Measurements from ENCODE around the gene NSMF.

Gene NSMF

GRCh38 chr9:137494550-137495351, 35.6 kb upstream of the NSMF start:
- peak overlapping the region; percentile 26 for H3K27ac Mint-ChIP-seq
- no peak overlapping the region for H3K4me3 Mint-ChIP-seq
- no peaks in the 10 kb centered on the region for H3K9me3 Mint-ChIP-seq
- peaks cover 3% of the 10 kb centered on the region for H3K4me1 Mint-ChIP-seq
- H3K27me3 Mint-ChIP-seq, result no peaks in the 10 kb centered on the region
- no peaks in the 10 kb centered on the region for H3K36me3 Mint-ChIP-seq

DNA sequence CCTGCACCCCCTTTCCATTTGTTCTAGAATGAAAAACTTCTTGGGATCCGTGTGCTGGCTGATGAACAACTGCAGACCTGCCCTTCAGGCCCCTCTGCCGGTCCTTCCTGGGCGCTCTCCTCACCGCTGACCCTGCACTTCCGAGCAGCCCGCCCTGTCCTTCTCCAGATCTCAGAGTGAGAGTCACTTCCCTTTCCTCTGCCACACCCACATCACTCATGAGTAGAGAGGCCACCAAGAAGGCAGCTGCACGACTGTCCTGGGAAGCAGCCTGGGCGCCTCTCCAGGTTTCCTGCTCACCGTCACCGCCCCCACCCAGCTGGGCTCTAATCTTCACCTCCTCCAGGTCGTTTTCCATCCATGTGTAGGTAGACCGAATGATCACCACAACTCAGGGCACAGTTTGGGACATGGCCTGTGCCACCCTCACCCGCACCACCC, 35.0 kb upstream of the NSMF start:
- Mint-ChIP-seq H3K27ac (no peak overlapping the region), H3K4me3 (no peak overlapping the region), H3K27me3 (no peaks in the 10 kb centered on the region), H3K9me3 (no peaks in the 10 kb centered on the region), H3K36me3 (no peaks in the 10 kb centered on the region), H3K4me1 (peaks cover 3% of the 10 kb centered on the region)

GRCh38 chr9:137493364-137494103, 34.4 kb upstream of the NSMF start:
- no peaks in the 10 kb centered on the region for H3K9me3 Mint-ChIP-seq
- H3K4me1 Mint-ChIP-seq, result peaks cover 3% of the 10 kb centered on the region
- no peak overlapping the region for H3K27ac Mint-ChIP-seq
- H3K36me3 Mint-ChIP-seq, result no peaks in the 10 kb centered on the region
- H3K27me3 Mint-ChIP-seq, result no peaks in the 10 kb centered on the region
- no peak overlapping the region for H3K4me3 Mint-ChIP-seq

DNA sequence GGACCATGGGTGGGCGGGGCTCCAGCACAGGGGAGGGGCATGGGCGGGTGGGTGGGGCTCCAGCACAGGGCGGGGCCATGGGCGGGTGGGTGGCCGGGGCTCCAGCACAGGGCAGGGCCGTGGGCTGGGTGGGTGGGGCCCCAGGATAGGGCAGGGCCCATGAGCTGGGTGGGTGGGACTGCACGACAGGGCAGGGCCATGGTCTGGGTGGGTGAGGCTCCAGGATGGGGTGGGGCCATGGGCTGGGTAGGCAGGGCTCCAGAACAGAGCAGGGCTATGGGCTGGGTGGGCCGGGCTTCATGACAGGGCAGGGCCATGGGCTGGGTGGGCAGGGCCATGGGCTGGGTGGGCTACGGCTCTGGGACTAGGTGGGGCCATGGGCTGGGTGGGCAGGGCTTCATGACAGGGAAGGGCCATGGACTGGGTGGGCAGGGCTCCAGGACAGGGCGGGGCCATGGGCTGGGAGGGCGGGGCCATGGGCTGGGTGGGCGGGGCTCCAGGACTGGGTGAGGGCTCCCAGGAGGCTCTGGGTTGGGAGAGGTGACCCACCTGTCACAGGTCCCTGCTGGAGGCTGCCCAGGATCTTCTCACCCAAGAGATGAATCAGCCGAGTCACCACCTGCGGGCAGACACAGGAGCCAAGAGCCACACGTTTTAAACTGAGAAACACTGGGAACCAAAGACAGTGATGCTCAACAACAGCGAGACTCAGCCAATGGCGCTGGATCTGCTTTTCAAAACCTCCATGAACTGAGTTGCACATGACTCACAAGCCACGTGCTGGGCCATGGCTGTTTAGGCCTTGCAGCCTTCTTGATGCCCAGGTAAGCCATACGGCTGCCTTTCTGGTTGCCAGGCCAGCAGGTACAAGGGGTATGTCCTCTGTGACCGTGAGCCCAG, 33.6 kb upstream of the NSMF start:
- no peaks in the 10 kb centered on the region for H3K36me3 Mint-ChIP-seq
- no peak overlapping the region for H3K4me3 Mint-ChIP-seq
- no peak overlapping the region for H3K27ac Mint-ChIP-seq
- no peaks in the 10 kb centered on the region for H3K27me3 Mint-ChIP-seq
- peaks cover 3% of the 10 kb centered on the region for H3K4me1 Mint-ChIP-seq
- H3K9me3 Mint-ChIP-seq, result no peaks in the 10 kb centered on the region

GRCh38 chr9:137491735-137492432, 32.8 kb upstream of the NSMF start:
- Mint-ChIP-seq H3K9me3 (no peaks in the 10 kb centered on the region), H3K27me3 (no peaks in the 10 kb centered on the region), H3K27ac (peak overlapping the region; percentile 43), H3K4me3 (no peak overlapping the region), H3K36me3 (no peaks in the 10 kb centered on the region), H3K4me1 (peaks cover 3% of the 10 kb centered on the region)

DNA sequence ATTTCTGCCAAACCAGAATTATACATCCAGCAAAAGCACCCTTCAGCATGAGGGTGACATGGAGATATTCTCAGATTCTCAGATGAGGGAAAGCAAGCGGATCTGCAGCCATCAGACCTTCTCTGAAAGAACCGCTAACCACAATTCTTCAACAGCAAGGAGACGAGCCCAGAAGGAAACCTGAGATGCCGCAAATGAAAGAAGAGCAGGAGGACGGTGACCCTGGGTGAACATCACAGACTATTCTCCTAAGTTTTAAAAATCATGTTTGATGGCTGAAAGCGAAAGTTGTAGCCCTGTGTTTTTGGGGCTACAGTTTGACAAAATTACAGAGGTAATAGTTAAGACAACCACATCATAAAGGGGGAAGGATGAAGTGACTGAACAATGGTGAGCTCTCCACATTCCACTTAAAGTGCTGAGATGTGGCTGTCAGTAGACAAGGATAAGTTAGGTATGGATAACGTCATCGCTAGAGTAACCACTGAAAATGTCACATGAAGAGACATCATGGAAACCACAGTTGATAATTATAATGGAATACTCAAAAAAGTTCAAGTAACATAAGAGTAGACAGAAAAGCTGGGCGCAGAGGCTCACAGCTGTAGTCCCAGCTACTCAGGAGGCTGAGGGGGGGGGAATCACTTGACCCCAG, 31.5 kb upstream of the NSMF start:
- H3K36me3 Mint-ChIP-seq, result no peaks in the 10 kb centered on the region
- no peaks in the 10 kb centered on the region for H3K9me3 Mint-ChIP-seq
- no peaks in the 10 kb centered on the region for H3K27me3 Mint-ChIP-seq
- no peak overlapping the region for H3K4me3 Mint-ChIP-seq
- H3K27ac Mint-ChIP-seq, result no peak overlapping the region
- H3K4me1 Mint-ChIP-seq, result peaks cover 3% of the 10 kb centered on the region

- H3K4me1 Mint-ChIP-seq, result peaks cover 3% of the 10 kb centered on the region
- H3K36me3 Mint-ChIP-seq, result no peaks in the 10 kb centered on the region
- H3K9me3 Mint-ChIP-seq, result no peaks in the 10 kb centered on the region
- no peak overlapping the region for H3K4me3 Mint-ChIP-seq
- no peaks in the 10 kb centered on the region for H3K27me3 Mint-ChIP-seq
- H3K27ac Mint-ChIP-seq, result no peak overlapping the region
Observed at GRCh38 chr9:137488906-137489305, 29.8 kb upstream of the NSMF start.

DNA sequence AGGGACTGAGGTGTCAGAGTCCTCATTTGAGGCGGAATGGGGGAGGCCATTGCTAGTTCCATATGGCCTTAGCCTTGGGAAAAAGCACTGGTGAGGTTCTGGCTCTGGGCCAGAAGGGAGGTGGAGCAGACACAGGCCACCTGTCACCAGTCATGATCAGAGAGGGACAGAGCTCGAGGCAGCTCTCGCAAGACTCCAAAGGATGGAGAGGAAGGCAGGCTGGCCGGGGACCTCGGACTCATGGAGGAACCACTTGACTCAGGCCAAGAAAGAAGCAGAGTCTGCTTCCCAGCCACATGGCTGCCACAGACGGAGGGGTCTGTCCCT, 29.2 kb upstream of the NSMF start:
- H3K27me3 Mint-ChIP-seq, result no peaks in the 10 kb centered on the region
- H3K36me3 Mint-ChIP-seq, result no peaks in the 10 kb centered on the region
- no peak overlapping the region for H3K27ac Mint-ChIP-seq
- peaks cover 3% of the 10 kb centered on the region for H3K4me1 Mint-ChIP-seq
- H3K9me3 Mint-ChIP-seq, result no peaks in the 10 kb centered on the region
- H3K4me3 Mint-ChIP-seq, result no peak overlapping the region

- Mint-ChIP-seq H3K4me3 (no peak overlapping the region), H3K27ac (no peak overlapping the region), H3K9me3 (no peaks in the 10 kb centered on the region), H3K4me1 (peaks cover 3% of the 10 kb centered on the region), H3K27me3 (no peaks in the 10 kb centered on the region), H3K36me3 (no peaks in the 10 kb centered on the region)
Observed at GRCh38 chr9:137487454-137488326, 28.6 kb upstream of the NSMF start.

GRCh38 chr9:137486545-137487453, 27.7 kb upstream of the NSMF start:
- Mint-ChIP-seq H3K9me3 (no peaks in the 10 kb centered on the region), H3K27ac (no peak overlapping the region), H3K4me1 (peaks cover 5% of the 10 kb centered on the region), H3K27me3 (no peaks in the 10 kb centered on the region), H3K36me3 (no peaks in the 10 kb centered on the region), H3K4me3 (no peak overlapping the region)

DNA sequence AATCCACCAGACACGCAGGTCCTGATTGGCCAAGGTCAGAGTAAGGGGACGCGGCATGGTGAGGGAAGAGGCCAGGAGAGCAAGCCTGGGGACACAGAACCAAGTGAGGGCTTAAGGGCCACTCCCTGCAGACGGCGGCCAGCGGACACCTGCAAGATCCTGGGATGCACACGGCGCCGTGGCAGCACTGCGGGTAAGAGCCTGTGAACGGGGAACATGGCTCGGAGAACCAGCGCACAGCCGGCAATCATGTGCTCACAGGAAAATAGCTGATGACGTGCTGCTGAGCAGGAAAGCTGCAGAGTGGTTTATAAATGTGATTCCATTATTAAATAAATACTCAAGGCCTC, 27.0 kb upstream of the NSMF start:
- Mint-ChIP-seq H3K4me1 (peaks cover 11% of the 10 kb centered on the region), H3K4me3 (no peak overlapping the region), H3K27ac (no peak overlapping the region), H3K36me3 (no peaks in the 10 kb centered on the region), H3K27me3 (no peaks in the 10 kb centered on the region), H3K9me3 (no peaks in the 10 kb centered on the region)

GRCh38 chr9:137485343-137486140, 26.4 kb upstream of the NSMF start:
- Mint-ChIP-seq H3K27ac (no peak overlapping the region), H3K36me3 (no peaks in the 10 kb centered on the region), H3K9me3 (no peaks in the 10 kb centered on the region), H3K4me3 (no peak overlapping the region), H3K4me1 (peaks cover 11% of the 10 kb centered on the region), H3K27me3 (no peaks in the 10 kb centered on the region)

Data from activated naive CD4-positive, alpha-beta T cell treated with anti-CD3 and anti-CD28 coated beads, Interleukin-2, amount 50 U/mL, for 24 hours (primary cell).